GM12865 (cell line): ENCODE measurements around the gene FOXJ3.
A peak's percentile ranks its signal among the peaks of the same experiment; 100 is the strongest.

Experiments used
- DNase-seq: peaks from one replicate; pipeline ENCODE4 v3.0.0; 2010; ENCODE audit warnings: low read depth
- H3K4me3 ChIP-seq: 2 replicates; pipeline ENCODE4 v1.5.1; 2011; ENCODE audit warnings: mild to moderate bottlenecking, low read depth, low read length, control low read depth
- TF ChIP-seq, protein P1 (sequence below): IDR thresholded peaks from 2 replicates; pipeline ENCODE4 v1.5.1; 2011; ENCODE audit warnings: low read length, control low read depth, low read depth, inconsistent platforms; ENCODE audit not compliant: insufficient read depth; ENCODE audit errors: missing control alignments

Gene FOXJ3

DNA sequence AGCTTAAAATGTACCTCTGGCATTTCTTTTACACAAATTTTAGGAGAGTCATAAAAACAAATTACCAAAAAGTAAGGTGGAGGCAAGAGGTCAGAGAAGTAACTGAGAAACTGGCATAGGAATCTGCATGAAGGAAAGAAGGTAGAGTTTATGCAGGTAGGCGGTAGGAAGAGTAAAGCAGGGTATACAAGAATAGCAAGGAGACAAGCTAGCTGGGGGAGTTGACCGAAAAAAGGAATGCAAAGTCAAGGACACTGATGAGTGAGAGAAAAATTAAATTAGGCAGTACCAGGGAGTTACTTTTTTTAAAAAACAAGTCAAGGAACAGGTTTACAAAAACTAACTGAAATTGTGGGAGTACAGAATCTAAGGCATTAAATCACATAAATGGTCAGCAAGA is 56.0 kb downstream of the FOXJ3 start:
- TF ChIP-seq, protein P1, sequence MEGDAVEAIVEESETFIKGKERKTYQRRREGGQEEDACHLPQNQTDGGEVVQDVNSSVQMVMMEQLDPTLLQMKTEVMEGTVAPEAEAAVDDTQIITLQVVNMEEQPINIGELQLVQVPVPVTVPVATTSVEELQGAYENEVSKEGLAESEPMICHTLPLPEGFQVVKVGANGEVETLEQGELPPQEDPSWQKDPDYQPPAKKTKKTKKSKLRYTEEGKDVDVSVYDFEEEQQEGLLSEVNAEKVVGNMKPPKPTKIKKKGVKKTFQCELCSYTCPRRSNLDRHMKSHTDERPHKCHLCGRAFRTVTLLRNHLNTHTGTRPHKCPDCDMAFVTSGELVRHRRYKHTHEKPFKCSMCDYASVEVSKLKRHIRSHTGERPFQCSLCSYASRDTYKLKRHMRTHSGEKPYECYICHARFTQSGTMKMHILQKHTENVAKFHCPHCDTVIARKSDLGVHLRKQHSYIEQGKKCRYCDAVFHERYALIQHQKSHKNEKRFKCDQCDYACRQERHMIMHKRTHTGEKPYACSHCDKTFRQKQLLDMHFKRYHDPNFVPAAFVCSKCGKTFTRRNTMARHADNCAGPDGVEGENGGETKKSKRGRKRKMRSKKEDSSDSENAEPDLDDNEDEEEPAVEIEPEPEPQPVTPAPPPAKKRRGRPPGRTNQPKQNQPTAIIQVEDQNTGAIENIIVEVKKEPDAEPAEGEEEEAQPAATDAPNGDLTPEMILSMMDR, result no peak
- H3K4me3 ChIP-seq, result no peak overlapping the region
- DNase-seq, result no peak

DNA sequence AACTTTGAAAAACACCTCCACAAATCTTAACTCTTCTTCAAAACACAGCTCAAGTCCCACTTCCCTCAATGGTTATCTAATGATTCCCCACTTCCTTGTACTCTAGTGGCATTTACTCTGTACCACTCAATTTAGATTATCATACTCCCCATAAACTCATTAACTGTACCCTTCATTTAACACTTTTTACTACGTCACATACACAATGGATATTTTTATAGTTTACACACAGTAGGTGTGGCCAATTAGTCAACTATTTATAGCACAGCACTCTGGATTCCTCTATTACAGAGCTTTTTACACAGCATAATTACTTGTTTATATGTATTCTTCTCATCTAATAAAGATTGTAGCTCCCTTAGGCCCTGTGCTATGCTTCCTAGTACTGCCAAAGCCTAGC is 62.1 kb downstream of the FOXJ3 start:
- TF ChIP-seq, protein P1, result no peak
- no peak for DNase-seq
- no peak overlapping the region for H3K4me3 ChIP-seq

DNA sequence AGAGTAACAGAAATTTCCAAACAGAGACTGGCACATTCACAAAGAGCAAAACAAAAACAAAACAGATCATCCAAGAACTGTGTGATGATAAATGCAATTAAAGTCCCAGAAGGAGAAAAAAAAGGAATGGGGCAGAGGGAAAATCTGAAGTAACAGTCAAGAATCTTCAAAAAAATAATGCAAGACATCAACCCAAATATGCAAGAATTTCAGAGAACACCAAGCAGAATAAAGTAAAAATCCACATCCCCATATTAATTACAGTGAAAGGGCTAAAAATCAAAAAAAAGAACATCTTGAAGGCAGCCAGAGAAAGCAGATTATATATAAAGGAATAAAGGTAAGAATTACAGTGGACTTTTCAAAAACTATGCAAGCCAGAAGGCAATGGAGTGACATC is 67.1 kb downstream of the FOXJ3 start:
- H3K4me3 ChIP-seq, result no peak overlapping the region
- TF ChIP-seq, protein P1, result no peak
- no peak for DNase-seq

DNA sequence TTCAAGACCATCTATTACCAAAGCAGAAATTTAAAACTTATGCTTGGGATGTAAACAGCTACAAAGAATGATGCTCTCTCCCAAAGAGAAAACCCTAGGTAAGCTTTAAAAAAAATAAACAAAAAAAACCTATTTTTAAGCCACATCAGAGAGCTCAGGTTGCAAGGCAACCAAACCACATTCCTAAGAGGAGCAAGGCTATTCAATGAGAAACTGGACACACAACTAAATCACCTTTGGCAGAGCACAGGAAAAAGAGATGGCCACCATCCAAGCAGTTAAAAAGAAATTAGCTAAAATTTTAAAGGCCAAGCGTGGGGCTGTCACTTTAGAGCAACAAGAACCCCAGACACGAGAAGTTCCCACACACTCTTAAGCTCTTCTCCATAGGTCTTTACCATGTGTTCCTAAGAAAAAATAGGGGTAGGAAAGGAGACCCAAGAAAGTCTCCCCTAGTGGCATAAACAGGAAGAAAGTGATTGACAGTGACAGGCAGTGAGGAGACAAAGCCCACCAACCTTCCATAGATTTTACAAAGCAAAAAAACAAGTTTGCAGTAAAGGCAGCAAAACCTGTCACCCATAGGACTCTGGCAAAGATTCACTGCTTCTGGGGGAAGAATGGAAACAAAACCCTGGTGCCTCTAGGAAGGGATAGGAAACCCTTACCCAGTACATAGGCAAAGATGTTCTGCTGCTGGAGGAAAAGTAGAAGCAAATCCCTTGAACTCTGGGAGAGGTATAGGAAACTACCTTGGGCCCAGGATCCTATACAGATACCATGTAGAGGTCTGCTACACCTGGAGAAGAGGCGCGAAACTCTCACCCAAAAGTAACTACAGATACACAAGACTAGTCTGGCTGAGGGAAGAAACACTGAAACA is 68.5 kb downstream of the FOXJ3 start:
- DNase-seq, result no peak
- TF ChIP-seq, protein P1, result peak; percentile 1
- no peak overlapping the region for H3K4me3 ChIP-seq

DNA sequence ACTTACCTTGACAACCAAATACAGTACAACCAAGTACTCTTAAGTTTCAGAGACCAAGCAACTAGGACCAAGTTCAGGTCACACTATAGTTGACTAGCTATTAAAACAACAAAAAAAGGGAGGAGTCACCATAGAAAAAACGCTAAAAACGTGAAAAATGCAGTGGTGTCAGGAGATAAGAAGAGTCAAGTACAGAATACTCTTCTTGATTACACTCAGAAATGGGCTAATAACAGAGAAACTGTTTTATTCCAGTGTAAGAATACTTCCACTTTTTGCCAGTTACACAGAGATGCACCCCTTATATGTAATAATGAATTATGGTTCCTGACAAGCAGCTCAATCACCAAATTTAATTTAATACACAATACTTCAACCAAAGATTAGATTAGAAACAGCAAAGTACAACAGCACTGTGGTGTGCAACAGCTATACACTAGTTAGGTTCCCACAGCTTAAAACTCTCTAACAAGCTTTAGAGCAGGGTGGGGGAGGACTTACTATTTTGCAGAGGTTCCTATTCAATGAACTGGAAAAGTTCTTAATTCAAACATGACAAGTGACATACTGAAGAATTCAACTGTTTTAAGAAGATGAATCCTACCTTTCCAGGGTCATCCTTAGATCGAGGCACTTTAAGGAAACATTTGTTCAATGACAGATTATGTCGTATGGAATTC is 70.4 kb downstream of the FOXJ3 start:
- TF ChIP-seq, protein P1, result no peak
- H3K4me3 ChIP-seq, result no peak overlapping the region
- DNase-seq, result no peak

DNA sequence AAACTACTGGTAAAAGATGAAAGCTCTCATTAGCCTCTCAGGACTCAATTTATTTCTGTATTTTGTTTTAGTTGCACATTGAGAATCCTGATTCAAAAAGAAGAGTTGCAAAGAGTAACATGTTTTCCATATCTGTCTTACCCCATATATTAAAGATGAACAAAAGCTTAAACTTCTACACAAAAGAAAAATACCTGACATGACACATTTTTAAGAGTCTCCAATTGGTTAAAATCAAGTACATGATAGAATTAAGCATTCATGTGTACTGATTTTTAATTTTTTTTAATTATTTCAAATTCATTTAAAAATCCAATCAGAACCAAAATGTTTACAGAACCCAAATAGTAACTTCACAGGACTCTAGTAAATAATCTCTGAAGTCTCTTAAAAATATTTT is 72.0 kb downstream of the FOXJ3 start:
- no peak for DNase-seq
- no peak overlapping the region for H3K4me3 ChIP-seq
- TF ChIP-seq, protein P1, result no peak
